Measurements from ENCODE around the gene GOLGA1. TPM values are rescaled to one million over a fixed set of nuclear protein-coding genes. Genes with fewer than 3 reads are reported as not detected.
"Not testable (repeated sequence)": the region's sequence is repeated elsewhere in the genome, so short reads cannot be mapped to it uniquely, and the experiment has no call there.

The GOLGA1 gene
- 10.1 TPM for polyA plus RNA-seq (2012; ENCODE audit: missing spikeins)

- TF ChIP-seq POLR2A (IDR thresholded peaks at IDR 0.05; ENCODE audit: low read depth, low read length): peak; percentile 87
- peak; percentile 65; the same call in 1 of the 2 replicates for TF ChIP-seq TAF1 (IDR thresholded peaks at IDR 0.05; ENCODE audit: borderline replicate concordance, low read depth, low read length)
- peak; percentile 70; the same call in 1 of the 2 replicates for TF ChIP-seq POLR2AphosphoS5 (IDR thresholded peaks at IDR 0.05; ENCODE audit: low read depth, low read length)
- FAIRE-seq: peak; percentile 92
- peak; percentile 86 for DNase-seq (ENCODE audit: insufficient read length)
Measured at GRCh38 chr9:124940894-124941678, at the start of gene GOLGA1. Gene GOLGA1 (minus strand): TSS chr9:124941083. CDS start chr9:124938711, 2,372 bp downstream.

- no peak for TF ChIP-seq POLR2AphosphoS5 (IDR thresholded peaks at IDR 0.05; ENCODE audit: low read depth, low read length)
- TF ChIP-seq POLR2A (IDR thresholded peaks at IDR 0.05; ENCODE audit: low read depth, low read length): no peak
- no peak for TF ChIP-seq TAF1 (IDR thresholded peaks at IDR 0.05; ENCODE audit: borderline replicate concordance, low read depth, low read length)
- no peak for FAIRE-seq
- no peak for DNase-seq (ENCODE audit: insufficient read length)
Measured at GRCh38 chr9:124983698-124984097, 42.8 kb upstream of the GOLGA1 start.

- FAIRE-seq: no peak
- TF ChIP-seq POLR2AphosphoS5 (IDR thresholded peaks at IDR 0.05; ENCODE audit: low read depth, low read length) (no peak), TAF1 (IDR thresholded peaks at IDR 0.05; ENCODE audit: borderline replicate concordance, low read depth, low read length) (no peak), POLR2A (IDR thresholded peaks at IDR 0.05; ENCODE audit: low read depth, low read length) (no peak)
- no peak for DNase-seq (ENCODE audit: insufficient read length)
Measured at GRCh38 chr9:124980431-124980830, 39.5 kb upstream of the GOLGA1 start.

- FAIRE-seq: no peak
Measured at GRCh38 chr9:124975131-124975530, 34.2 kb upstream of the GOLGA1 start.

GRCh38 chr9:124973807-124974206, 32.9 kb upstream of the GOLGA1 start:
- FAIRE-seq: no peak
- no peak for DNase-seq (ENCODE audit: insufficient read length)
- no peak for TF ChIP-seq POLR2A (IDR thresholded peaks at IDR 0.05; ENCODE audit: low read depth, low read length)
- TF ChIP-seq TAF1 (IDR thresholded peaks at IDR 0.05; ENCODE audit: borderline replicate concordance, low read depth, low read length): no peak
- TF ChIP-seq POLR2AphosphoS5 (IDR thresholded peaks at IDR 0.05; ENCODE audit: low read depth, low read length): no peak

More at GRCh38 chr9:124975131-124975530, 34.2 kb upstream of the GOLGA1 start:
- DNase-seq (ENCODE audit: insufficient read length): no peak
- TF ChIP-seq TAF1 (IDR thresholded peaks at IDR 0.05; ENCODE audit: borderline replicate concordance, low read depth, low read length): no peak
- no peak for TF ChIP-seq POLR2AphosphoS5 (IDR thresholded peaks at IDR 0.05; ENCODE audit: low read depth, low read length)
- TF ChIP-seq POLR2A (IDR thresholded peaks at IDR 0.05; ENCODE audit: low read depth, low read length): no peak

GRCh38 chr9:124972241-124972770, 31.4 kb upstream of the GOLGA1 start:
- DNase-seq (ENCODE audit: insufficient read length): no peak
- TF ChIP-seq TAF1 (IDR thresholded peaks at IDR 0.05; ENCODE audit: borderline replicate concordance, low read depth, low read length) (no peak), POLR2A (IDR thresholded peaks at IDR 0.05; ENCODE audit: low read depth, low read length) (no peak), POLR2AphosphoS5 (IDR thresholded peaks at IDR 0.05; ENCODE audit: low read depth, low read length) (no peak)
- FAIRE-seq: no peak

- no peak for TF ChIP-seq TAF1 (IDR thresholded peaks at IDR 0.05; ENCODE audit: borderline replicate concordance, low read depth, low read length)
- TF ChIP-seq POLR2AphosphoS5 (IDR thresholded peaks at IDR 0.05; ENCODE audit: low read depth, low read length): no peak
- no peak for TF ChIP-seq POLR2A (IDR thresholded peaks at IDR 0.05; ENCODE audit: low read depth, low read length)
- FAIRE-seq (no peak), DNase-seq (ENCODE audit: insufficient read length) (no peak)
Measured at GRCh38 chr9:124969401-124969800, 28.5 kb upstream of the GOLGA1 start.

- TF ChIP-seq POLR2A (IDR thresholded peaks at IDR 0.05; ENCODE audit: low read depth, low read length) (no peak), POLR2AphosphoS5 (IDR thresholded peaks at IDR 0.05; ENCODE audit: low read depth, low read length) (no peak), TAF1 (IDR thresholded peaks at IDR 0.05; ENCODE audit: borderline replicate concordance, low read depth, low read length) (no peak)
- no peak for FAIRE-seq
- no peak for DNase-seq (ENCODE audit: insufficient read length)
Measured at GRCh38 chr9:124968238-124968637, 27.4 kb upstream of the GOLGA1 start.

GRCh38 chr9:124965775-124966568, 25.1 kb upstream of the GOLGA1 start:
- FAIRE-seq; DNase-seq (ENCODE audit: insufficient read length): not testable (repeated sequence)

- TF ChIP-seq POLR2AphosphoS5 (IDR thresholded peaks at IDR 0.05; ENCODE audit: low read depth, low read length) (no peak), POLR2A (IDR thresholded peaks at IDR 0.05; ENCODE audit: low read depth, low read length) (no peak), TAF1 (IDR thresholded peaks at IDR 0.05; ENCODE audit: borderline replicate concordance, low read depth, low read length) (no peak)
- DNase-seq (ENCODE audit: insufficient read length) (no peak), FAIRE-seq (no peak)
Measured at GRCh38 chr9:124964604-124965003, 23.7 kb upstream of the GOLGA1 start.

GRCh38 chr9:124964056-124964455, 23.2 kb upstream of the GOLGA1 start:
- no peak for TF ChIP-seq POLR2AphosphoS5 (IDR thresholded peaks at IDR 0.05; ENCODE audit: low read depth, low read length)
- TF ChIP-seq TAF1 (IDR thresholded peaks at IDR 0.05; ENCODE audit: borderline replicate concordance, low read depth, low read length): no peak
- no peak for TF ChIP-seq POLR2A (IDR thresholded peaks at IDR 0.05; ENCODE audit: low read depth, low read length)
- no peak for DNase-seq (ENCODE audit: insufficient read length)
- FAIRE-seq: no peak

Measured in GM12892 (cell line).